Esophagus muscularis mucosa (tissue), 4 donors: ENCODE data around the gene SHD. TPM values are rescaled to one million over a fixed set of nuclear protein-coding genes. Genes with fewer than 3 reads are reported as not detected.
"Not testable (repeated sequence)": the region's sequence is repeated elsewhere in the genome, so short reads cannot be mapped to it uniquely, and the experiment has no call there.

ENCODE experiments used
- DNase-seq: peaks from one replicate; pipeline ENCODE4 v3.0.0-alpha.2; 2017; ENCODE audit errors: extremely low spot score
- H3K27ac ChIP-seq, 4 donors: fragments of 200-600 bp; sonication (generic); replicated peaks in 1 of 4; 1 replicate in 3 of 4; 2 replicates in 1 of 4; pipeline ENCODE4 v1.5.1; 2016 to 2019; ENCODE audit warnings: mild to moderate bottlenecking in 1 of 4
- H3K27me3 ChIP-seq, 4 donors: fragments of 200-600 bp; sonication (generic); one replicate each; pipeline versions ENCODE4 v1.5.1 to v1.6.0; 2016 to 2019
- H3K36me3 ChIP-seq, 4 donors: fragments of 200-600 bp; sonication (generic); one replicate each; pipeline ENCODE4 v1.5.1; 2016 to 2019
- H3K4me1 ChIP-seq, 4 donors: fragments of 200-600 bp; sonication (generic); one replicate each; pipeline ENCODE4 v1.5.1; 2016 to 2019
- H3K4me3 ChIP-seq, 4 donors: fragments of 200-600 bp; sonication (generic); 1 replicate in 2 of 4; 2 replicates in 2 of 4; pipeline ENCODE4 v1.5.1; 2016 to 2019; ENCODE audit warnings: mild to moderate bottlenecking in 4 of 4, moderate library complexity in 1 of 4
- H3K9me3 ChIP-seq, 4 donors: fragments of 200-600 bp; sonication (generic); 1 replicate in 3 of 4; 2 replicates in 1 of 4; pipeline ENCODE4 v1.5.1; 2016 to 2019
- EP300 ChIP-seq: sonication (generic); formaldehyde crosslinking; IDR thresholded peaks from one replicate; pipeline ENCODE4 v1.6.1; 2017; ENCODE audit warnings: antibody characterized with exemption
- POLR2A ChIP-seq: fragments of 450-650 bp; IDR thresholded peaks from one replicate; pipeline ENCODE4 v1.6.1; 2017; ENCODE audit warnings: antibody characterized with exemption, moderate library complexity, mild to moderate bottlenecking, low read depth
- POLR2AphosphoS5 ChIP-seq, 2 donors: sonication (generic); formaldehyde crosslinking; IDR thresholded peaks; one replicate each; pipeline ENCODE4 v1.6.1; 2017; ENCODE audit warnings: antibody characterized with exemption in 2 of 2
- WGBS: methylation state at CpG from one replicate; pipeline ENCODE4 v1.1.5; 2018; 5-methylcytosine and 5-hydroxymethylcytosine counted together
- intact Hi-C: fragments of 100-400 bp; cut with DNase I; formaldehyde crosslinking; loops from one replicate; pipeline ENCODE4 v1.15.1; 2023
- total RNA-seq, 4 donors: library from RNA; depleted of rRNA; stranded (reverse); fragments of >200 nt; gene quantifications; one replicate each; pipeline versions ENCODE4 v1.1.0 to v1.2.1, GENCODE V29; 2016
- TF ChIP-seq, protein P1 (sequence below), 3 experiments: fragments of 200-600 bp in 2 of 3; fragments of 450-650 bp in 1 of 3; sonication (generic) in 2 of 3; IDR thresholded peaks; one replicate each; pipeline ENCODE4 v1.5.1; 2017 to 2019; ENCODE audit warnings: antibody characterized with exemption in 3 of 3, mild to moderate bottlenecking in 2 of 3, moderate library complexity in 1 of 3

Gene SHD
- total RNA-seq, 4 donors from 2014 or later, result not detected

DNA sequence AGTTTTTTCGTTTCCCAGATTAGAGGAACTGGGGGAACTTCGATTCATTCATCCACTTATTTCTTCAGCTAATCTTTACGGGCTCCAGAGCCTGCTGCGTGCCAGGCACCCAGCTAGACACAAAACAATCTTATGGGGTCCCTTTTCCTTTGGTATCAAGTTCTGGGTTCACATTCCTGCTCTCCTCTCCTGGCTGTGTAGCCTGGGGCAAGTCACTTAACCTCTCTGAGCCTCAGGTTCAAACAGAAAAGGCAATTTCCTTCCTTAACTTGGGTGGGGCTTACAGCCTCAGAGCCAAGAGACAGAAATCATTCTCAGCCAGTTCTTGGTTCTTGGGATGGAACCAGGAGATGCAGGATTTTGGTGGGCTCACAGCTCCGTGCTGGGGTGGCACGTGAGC is 5.9 kb downstream of the SHD start:
- Histone ChIP-seq H3K9me3 (no peaks in the 10 kb centered on the region), H3K36me3 (no peaks in the 10 kb centered on the region), H3K27ac (no peak overlapping the region), H3K27me3 (peaks cover 1 to 86% (median 17%) of the 10 kb centered on the region in 4 donors), H3K4me3 (no peak overlapping the region), H3K4me1 (peaks cover under 1 to 3% (median 2%) of the 10 kb centered on the region in 4 donors)
- WGBS, result 65% methylated on average over 6 of the region's 6 CpGs
- intact Hi-C loops, result no loop called here
- no peak for DNase-seq
- TF ChIP-seq POLR2AphosphoS5 (IDR thresholded peaks at IDR 0.05) (no peak), POLR2A (no peak), EP300 (no peak)
- TF ChIP-seq, protein P1, sequence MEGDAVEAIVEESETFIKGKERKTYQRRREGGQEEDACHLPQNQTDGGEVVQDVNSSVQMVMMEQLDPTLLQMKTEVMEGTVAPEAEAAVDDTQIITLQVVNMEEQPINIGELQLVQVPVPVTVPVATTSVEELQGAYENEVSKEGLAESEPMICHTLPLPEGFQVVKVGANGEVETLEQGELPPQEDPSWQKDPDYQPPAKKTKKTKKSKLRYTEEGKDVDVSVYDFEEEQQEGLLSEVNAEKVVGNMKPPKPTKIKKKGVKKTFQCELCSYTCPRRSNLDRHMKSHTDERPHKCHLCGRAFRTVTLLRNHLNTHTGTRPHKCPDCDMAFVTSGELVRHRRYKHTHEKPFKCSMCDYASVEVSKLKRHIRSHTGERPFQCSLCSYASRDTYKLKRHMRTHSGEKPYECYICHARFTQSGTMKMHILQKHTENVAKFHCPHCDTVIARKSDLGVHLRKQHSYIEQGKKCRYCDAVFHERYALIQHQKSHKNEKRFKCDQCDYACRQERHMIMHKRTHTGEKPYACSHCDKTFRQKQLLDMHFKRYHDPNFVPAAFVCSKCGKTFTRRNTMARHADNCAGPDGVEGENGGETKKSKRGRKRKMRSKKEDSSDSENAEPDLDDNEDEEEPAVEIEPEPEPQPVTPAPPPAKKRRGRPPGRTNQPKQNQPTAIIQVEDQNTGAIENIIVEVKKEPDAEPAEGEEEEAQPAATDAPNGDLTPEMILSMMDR (IDR thresholded peaks at IDR 0.05), result no peak

DNA sequence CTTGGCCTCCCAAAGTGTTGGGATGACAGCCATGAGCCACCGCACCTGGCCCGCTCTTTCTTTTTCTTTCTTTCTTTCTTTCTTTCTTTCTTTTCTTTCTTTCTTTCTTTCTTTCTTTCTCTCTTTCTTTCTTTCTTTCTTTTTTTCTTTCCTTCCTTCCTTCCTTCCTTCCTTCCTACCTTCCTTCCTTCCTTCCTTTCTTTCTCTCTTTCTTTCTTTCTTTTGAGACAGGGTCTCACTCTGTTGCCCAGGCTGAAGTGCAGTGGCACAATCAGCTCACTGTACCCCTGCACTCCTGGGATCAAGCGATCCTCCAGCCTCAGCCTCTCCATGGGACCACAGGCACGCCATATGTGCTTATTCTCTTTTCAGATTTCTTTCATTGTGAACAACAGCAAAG is 7.1 kb downstream of the SHD start:
- intact Hi-C loops, H3K4me3 ChIP-seq, H3K9me3 ChIP-seq, DNase-seq, H3K27ac ChIP-seq, H3K36me3 ChIP-seq, H3K4me1 ChIP-seq: not testable (repeated sequence)
- WGBS, result 93% methylated on average over 4 of the region's 4 CpGs
- peaks cover 0 to 86% (median 8%) of the 10 kb centered on the region in 4 donors for H3K27me3 ChIP-seq

DNA sequence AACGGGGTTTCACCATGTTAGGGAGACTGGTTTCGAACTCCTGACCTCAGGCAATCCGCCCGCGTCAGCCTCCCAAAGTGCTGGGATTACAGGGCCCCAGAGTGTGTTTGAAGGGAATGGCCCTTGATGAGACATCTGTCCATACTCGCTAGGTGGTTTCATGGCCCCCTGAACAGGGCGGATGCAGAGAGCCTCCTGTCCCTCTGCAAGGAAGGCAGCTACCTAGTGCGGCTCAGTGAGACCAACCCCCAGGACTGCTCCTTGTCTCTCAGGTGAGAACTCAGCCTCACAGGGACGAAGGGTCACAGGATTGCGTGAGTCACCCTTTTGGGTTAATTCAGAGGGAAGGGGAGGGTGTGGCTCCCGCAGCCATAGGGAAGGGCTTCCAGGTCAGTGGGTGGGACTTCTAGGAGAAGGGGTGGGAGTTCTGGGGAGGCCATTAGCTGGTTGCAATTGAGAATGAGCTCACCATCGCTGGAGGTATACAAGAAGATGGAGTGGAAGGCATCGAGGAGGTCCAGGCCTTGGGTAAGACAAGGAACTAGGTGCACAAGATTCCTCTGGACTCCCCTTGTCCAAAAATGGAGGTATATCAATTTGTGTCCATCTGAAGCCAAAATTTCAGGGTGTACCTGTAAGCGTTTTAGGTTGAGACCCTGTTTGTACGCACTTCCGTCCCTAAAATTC is 9.2 kb downstream of the SHD start:
- no peak overlapping the region for H3K4me3 ChIP-seq
- no peak for DNase-seq
- 87% methylated on average over 16 of the region's 16 CpGs for WGBS
- no peaks in the 10 kb centered on the region for H3K4me1 ChIP-seq
- H3K27me3 ChIP-seq, result peaks cover 0 to 82% (median 5%) of the 10 kb centered on the region in 4 donors
- no peak overlapping the region for H3K27ac ChIP-seq
- no peaks in the 10 kb centered on the region for H3K36me3 ChIP-seq
- intact Hi-C loops, result no loop called here
- H3K9me3 ChIP-seq, result no peaks in the 10 kb centered on the region
- TF ChIP-seq EP300 (no peak), POLR2A (no peak), POLR2AphosphoS5 (IDR thresholded peaks at IDR 0.05) (no peak)
- TF ChIP-seq, protein P1 (IDR thresholded peaks at IDR 0.05), result no peak

DNA sequence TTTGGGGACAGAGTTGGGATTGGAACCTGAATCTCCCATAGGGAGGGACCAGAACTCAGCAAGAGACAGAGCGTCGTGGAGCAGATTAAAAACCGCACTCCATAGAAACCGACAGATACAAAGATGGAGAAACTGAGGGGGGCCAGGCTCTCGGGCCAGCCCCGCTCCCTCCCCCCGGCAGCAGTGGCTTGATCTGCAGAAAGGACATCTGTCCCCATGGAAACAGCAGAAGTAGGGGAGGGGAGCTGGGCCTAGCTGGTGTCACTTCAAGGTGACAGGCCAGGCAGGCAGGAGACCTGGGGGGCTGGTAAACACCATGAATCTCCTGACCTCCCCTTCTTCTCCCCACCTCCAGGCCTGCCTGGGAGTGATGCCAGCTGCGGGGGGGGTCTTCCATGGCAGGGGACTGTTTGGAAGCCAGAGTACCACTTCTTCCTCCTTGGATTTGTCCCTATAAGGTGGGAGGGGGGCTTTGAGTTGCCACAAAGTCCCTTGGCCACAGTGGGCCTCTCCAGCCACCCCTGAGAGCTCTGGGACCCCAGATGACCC is 12.2 kb downstream of the SHD start:
- no peak for DNase-seq
- peaks cover 0 to 72% (median 0%) of the 10 kb centered on the region in 4 donors for H3K27me3 ChIP-seq
- no peaks in the 10 kb centered on the region for H3K36me3 ChIP-seq
- H3K27ac ChIP-seq, result no peak overlapping the region
- H3K4me3 ChIP-seq, result no peak overlapping the region
- no peaks in the 10 kb centered on the region for H3K9me3 ChIP-seq
- TF ChIP-seq POLR2AphosphoS5 (IDR thresholded peaks at IDR 0.05), result no peak
- no peak for TF ChIP-seq EP300
- TF ChIP-seq, protein P1 (IDR thresholded peaks at IDR 0.05), result no peak
- TF ChIP-seq POLR2A, result no peak
- WGBS, result 63% methylated on average over 6 of the region's 8 CpGs
- intact Hi-C loops, result no loop called here
- H3K4me1 ChIP-seq, result no peaks in the 10 kb centered on the region

DNA sequence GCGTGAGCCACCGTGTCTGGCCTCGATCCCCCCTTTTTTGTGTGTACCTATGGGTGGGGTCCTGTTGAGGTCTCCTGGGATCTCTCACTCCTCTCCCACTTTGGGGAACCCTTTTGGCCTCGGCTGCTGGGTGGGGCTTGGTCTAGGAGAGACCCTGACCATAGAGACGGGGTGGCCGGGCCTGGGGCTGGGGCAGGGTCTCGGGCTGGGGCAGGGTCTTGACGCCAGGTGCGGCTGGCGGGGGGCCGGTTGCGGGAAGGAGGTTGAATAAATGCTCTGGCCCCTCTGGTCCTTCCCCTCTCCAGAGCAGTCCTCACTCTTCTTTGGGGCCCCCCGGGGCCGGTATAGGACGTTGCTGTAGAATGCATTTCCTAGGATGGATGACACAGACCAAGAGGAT is 13.4 kb downstream of the SHD start:
- intact Hi-C loops, result no loop called here
- no peak for DNase-seq
- Histone ChIP-seq H3K4me3 (no peak overlapping the region), H3K27me3 (peaks cover 0 to 73% (median 0%) of the 10 kb centered on the region in 4 donors), H3K4me1 (peaks cover 0 to 3% (median 0%) of the 10 kb centered on the region in 4 donors), H3K9me3 (no peaks in the 10 kb centered on the region), H3K27ac (no peak overlapping the region), H3K36me3 (no peaks in the 10 kb centered on the region)
- 86% methylated on average over 13 of the region's 15 CpGs for WGBS
- TF ChIP-seq POLR2A (no peak), POLR2AphosphoS5 (IDR thresholded peaks at IDR 0.05) (no peak), EP300 (no peak)
- TF ChIP-seq, protein P1 (IDR thresholded peaks at IDR 0.05), result no peak
